SK-N-SH treated with all-trans-retinoic acid at 6 μM for 48 hours (cell line): Measurements from ENCODE around the gene UHRF1.

ENCODE experiments used
- GLIS3 ChIP-seq: fragments of 250-450 bp; sonication (Bioruptor Pico); IDR thresholded peaks from 2 replicates; pipeline ENCODE4 v1.5.0; 2020; ENCODE audit warnings: mild to moderate bottlenecking, moderate library complexity
- OSR1 ChIP-seq: fragments of 250-450 bp; sonication (Bioruptor Pico); IDR thresholded peaks from 2 replicates; pipeline ENCODE4 v1.8.0; 2022; ENCODE audit warnings: moderate library complexity, mild to moderate bottlenecking, inconsistent platforms
- PATZ1 ChIP-seq: fragments of 250-450 bp; sonication (Bioruptor Pico); IDR thresholded peaks from 2 replicates; pipeline ENCODE4 v1.8.0; 2020; ENCODE audit warnings: mild to moderate bottlenecking, moderate library complexity, borderline replicate concordance
- POU6F1 ChIP-seq: fragments of 250-450 bp; sonication (Bioruptor Pico); IDR thresholded peaks from 2 replicates; pipeline ENCODE4 v1.8.0; 2021; ENCODE audit warnings: low read depth, mild to moderate bottlenecking, moderate library complexity, borderline replicate concordance
- RARB ChIP-seq: fragments of 250-450 bp; sonication (Bioruptor Pico); IDR thresholded peaks from 2 replicates; pipeline ENCODE4 v1.8.0; 2021; ENCODE audit warnings: mild to moderate bottlenecking, moderate library complexity
- TCF4 ChIP-seq: fragments of 250-450 bp; sonication (Bioruptor Pico); IDR thresholded peaks from 2 replicates; pipeline ENCODE4 v1.8.0; 2021; ENCODE audit warnings: mild to moderate bottlenecking, moderate library complexity, borderline replicate concordance
- ZNF70 ChIP-seq: fragments of 450-650 bp; formaldehyde crosslinking; IDR thresholded peaks from 2 replicates; pipeline ENCODE4 v1.5.0; 2020; ENCODE audit warnings: mild to moderate bottlenecking, moderate library complexity
- ZNF8 ChIP-seq: fragments of 450-650 bp; formaldehyde crosslinking; IDR thresholded peaks from 2 replicates; pipeline ENCODE4 v1.5.0; 2020; ENCODE audit warnings: mild to moderate bottlenecking, moderate library complexity

GRCh38 chr19:4957981-4958380 is 48.7 kb downstream of the UHRF1 start:
- TF ChIP-seq RARB (no peak), TCF4 (CRISPR knock-in tag) (no peak), POU6F1 (CRISPR knock-in tag) (no peak), ZNF8 (CRISPR knock-in tag) (no peak), PATZ1 (CRISPR knock-in tag) (no peak), ZNF70 (CRISPR knock-in tag) (no peak), OSR1 (CRISPR knock-in tag) (no peak), GLIS3 (no peak)
